HG02885 (cell line): ENCODE results near the gene ACOT7.
"Not testable (repeated sequence)": the region's sequence is repeated elsewhere in the genome, so short reads cannot be mapped to it uniquely, and the experiment has no call there.

ENCODE experiments used
- ATAC-seq: cut with Tn5 transposase; IDR thresholded peaks from one replicate; pipeline ENCODE4 v1.9.1; 2021; ENCODE audit warnings: mild to moderate bottlenecking; ENCODE audit not compliant: unreplicated experiment, poor library complexity

ACOT7 gene

DNA sequence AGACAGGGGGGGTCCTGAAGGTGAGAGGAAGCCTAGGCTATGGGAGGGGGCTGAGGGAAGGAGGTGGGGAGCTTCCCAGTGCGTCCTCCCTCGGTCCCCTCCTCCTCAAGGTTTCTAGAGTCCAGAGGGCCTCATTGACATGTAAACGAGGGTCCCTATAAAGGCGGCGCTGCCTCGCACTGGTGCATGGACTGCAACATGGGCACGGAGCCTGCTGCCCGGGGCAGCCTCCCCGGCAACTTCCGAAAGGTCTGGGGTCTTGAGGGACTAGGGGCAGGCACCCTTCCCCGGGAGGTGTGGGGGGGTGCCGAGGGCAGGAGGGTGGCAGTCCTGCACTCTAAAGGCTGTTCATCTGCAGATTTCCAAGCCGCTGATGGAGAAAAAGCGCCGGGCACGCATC, 149.6 kb downstream of the ACOT7 start, which contains the start of gene HES3:
TSS of gene HES3 (plus strand) at position 187 of the 400 bp plus-strand sequence. CDS start at position 374, 187 bp downstream.
- no peak for ATAC-seq

GRCh38 chr1:6243053-6243834, 150.3 kb downstream of the ACOT7 start:
- ATAC-seq: no peak

DNA sequence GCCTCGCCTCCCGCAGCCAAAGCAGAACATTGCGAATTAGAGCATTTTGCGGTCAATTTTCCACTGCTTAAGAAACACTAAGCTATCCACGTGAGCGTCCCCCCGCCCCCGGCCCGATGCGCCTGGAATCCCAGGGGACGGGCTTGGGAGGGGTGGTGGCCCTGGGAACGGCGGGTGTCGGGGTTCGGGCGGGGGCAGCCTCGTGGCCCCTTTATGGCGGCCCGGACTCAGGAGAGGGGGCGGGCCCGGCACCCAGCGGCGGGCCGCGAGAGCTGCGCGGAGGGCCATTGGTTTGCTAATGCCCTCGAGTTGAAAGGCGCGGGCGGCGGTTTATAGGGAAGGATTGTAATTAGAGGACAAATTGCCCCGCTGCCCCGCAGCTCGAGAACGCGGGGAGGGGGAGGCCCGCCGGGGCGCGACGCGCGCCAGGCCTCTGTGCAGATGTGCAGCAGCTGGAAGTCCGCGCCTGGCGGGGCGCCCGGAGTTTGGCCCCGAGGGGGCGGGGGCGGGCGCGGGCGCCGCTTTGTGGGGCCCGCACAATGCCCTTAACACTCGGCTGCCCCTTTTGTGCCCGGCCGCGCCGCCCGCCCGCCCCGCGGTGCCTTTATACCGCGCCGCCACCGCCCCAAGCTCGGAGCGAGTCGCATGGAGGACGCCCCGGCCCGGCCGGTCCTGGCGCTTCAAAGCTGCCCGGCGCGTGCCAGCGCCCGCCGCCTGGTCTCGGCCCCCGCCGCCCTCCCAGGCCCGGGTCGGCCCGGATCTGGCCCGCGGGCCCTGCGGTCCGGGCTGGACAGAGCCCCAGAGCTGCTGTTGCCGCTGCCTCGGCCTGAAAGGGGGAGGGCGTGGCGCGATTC, 151.5 kb downstream of the ACOT7 start:
- ATAC-seq: no peak

- ATAC-seq: no peak
These were observed 152.3 kb downstream of the ACOT7 start for GRCh38 chr1:6241107-6241886.

- no peak for ATAC-seq
These were observed 153.4 kb downstream of the ACOT7 start for GRCh38 chr1:6239950-6240768.

DNA sequence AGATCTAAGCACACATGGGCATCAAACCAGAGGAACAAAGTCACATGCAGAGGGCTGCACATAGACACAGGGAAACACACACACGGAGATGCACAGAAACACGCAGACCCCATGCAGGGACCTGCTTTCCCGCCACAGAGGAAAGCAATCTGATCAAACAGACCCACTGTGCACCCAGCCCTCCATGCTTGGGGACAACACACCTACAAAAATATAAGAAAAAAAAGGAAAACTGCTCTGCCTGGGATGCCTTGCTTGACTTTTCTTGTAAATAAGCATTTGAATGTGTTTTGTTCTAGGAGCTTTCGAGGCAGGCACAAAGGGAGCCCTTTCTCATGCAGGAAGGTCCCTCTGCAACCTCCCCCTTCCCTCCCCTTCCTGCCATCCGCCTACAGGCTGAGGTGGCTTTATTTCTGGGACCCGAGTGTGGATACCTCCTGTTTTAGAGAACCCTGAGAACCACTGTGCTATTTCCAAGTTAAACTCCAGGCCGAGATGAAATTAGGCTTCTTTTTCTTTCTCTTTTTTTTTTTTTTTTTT, 154.3 kb downstream of the ACOT7 start:
- no peak for ATAC-seq

DNA sequence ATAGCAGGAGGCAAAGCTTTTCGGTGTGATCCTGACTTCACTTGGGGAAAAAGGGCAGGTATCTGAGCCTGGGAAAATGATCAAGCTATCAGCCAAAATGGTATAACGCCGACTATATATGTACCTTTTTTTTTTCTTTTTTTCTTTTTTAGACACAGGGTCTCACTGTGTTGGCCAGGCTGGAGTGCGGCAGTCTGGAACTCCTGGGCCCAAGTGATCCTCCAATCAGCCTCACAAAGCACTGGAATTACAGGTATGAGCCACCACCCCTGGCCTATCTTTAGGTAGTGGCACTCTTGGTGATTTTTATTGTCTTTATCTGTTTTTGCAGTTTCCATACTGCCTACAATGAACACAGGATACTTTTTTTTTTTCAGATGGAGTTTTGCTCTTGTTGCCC, 156.5 kb downstream of the ACOT7 start:
- no peak for ATAC-seq

GRCh38 chr1:6235296-6235677, 158.3 kb downstream of the ACOT7 start:
- ATAC-seq: no peak

GRCh38 chr1:6234502-6235295, 158.9 kb downstream of the ACOT7 start:
- ATAC-seq: no peak

DNA sequence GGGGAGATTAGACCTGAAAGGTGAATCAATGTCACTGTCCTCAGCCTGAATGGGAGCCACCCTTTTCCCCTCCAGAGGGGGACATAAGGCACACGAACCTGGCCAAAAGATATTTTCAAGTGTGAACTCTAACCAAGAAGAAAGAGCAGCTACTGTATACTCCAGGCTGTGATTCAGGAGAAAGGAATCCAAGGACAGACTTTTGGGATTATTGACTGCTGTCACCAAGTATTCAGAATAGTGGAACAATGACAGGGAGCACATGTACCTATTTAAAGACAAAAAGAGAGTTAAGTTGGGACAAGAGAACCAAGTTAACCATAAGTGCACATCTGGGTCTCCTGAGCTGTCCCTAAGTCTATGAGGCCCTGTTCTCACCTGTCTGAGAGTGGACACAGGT, 160.2 kb downstream of the ACOT7 start:
- no peak for ATAC-seq

- no peak for ATAC-seq
These were observed 167.9 kb downstream of the ACOT7 start for GRCh38 chr1:6225651-6226050.

DNA sequence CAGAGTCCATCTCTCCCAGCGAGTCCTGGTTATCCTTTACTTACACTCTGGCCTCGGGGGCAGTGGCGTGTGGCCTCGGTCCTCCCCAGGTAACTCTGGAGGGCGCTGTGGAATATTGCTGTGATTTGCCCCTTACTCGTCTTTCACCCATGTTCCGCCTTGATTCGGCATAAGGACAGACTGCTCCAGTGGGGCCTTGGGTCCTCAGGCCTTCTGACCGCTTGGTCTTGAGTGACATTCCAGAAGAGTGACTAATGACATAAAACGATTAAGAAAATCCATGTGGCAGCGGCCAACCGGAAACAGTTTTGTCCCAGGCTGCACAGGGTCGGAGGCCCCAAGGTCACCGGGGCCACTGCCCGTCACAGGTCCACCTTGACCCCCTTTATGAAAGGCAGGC, 168.8 kb downstream of the ACOT7 start:
- ATAC-seq: no peak

DNA sequence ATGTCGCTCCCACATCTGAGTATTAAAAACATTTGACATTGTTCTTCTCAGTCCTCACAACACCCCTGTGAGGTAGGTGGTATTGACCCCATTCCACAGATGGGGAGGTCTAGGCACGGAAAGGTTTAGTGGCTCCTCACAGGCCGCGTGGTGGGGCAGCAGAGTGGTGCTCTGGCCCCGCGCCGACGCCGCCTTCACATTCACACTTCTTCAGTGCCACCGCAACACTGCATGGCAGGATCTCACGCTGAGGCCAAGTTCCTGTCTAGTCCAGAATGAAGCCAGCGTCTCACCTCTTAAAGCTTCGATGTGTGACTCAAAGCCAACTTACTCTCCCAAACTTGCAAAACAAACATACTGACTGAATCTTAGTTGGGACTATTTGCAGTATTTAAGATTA, 169.9 kb downstream of the ACOT7 start:
- ATAC-seq: no peak

- ATAC-seq: no peak
These were observed 170.9 kb downstream of the ACOT7 start for GRCh38 chr1:6222636-6223035.

- no peak for ATAC-seq
These were observed 172.3 kb downstream of the ACOT7 start for GRCh38 chr1:6221210-6221784.

GRCh38 chr1:6220236-6220635, 173.3 kb downstream of the ACOT7 start:
- no peak for ATAC-seq

- ATAC-seq: not testable (repeated sequence)
These were observed 173.9 kb downstream of the ACOT7 start for GRCh38 chr1:6219641-6220040.

GRCh38 chr1:6218375-6219164, 175.0 kb downstream of the ACOT7 start:
- no peak for ATAC-seq
